Stimulated activated CD4-positive, alpha-beta T cell treated with anti-CD3 and anti-CD28 coated beads, Interleukin-1b, Interleukin-23, amount 100 ng/mL, for 24 hours (primary cell): ENCODE measurements around the gene ZBTB33.

Source experiments
- DNase-seq, 4 experiments: peaks; one replicate each; pipeline ENCODE4 v3.0.0-alpha.2; 2020; ENCODE audit warnings: low read depth in 4 of 4, low spot score in 1 of 4

The ZBTB33 gene

GRCh38 chrX:120304256-120304655 lies 53.6 kb downstream of the ZBTB33 start:
- no peak for DNase-seq

DNA sequence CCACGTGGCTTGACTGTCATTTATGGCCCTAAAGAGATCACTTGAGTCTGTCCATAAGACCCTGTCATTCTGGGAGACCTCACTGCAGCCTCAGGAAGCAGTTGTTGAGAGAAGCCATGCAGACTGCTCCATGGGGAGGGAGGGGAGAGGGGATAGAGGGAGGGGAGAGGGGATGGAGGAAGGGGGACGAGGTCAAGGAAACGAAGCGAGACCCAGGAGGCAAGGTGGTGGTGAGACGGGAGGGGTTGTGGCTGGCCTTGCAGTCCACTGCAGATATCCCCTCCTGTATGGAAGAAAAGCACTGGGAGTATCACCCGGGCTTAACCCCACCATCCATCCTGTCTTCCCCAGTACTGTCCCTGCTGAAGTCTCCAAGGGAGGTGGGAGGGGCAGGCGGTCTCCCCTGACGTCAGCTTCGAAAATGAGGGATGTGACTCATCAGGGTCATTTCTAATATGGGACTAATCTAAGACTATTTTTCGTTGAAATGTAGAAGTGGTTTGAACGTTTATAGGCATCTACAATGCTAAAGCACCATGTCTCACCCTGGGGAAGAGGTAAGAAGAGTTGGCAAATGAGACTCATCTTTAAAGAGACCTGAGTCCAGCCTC lies 55.0 kb downstream of the ZBTB33 start:
- DNase-seq, result no peak

DNA sequence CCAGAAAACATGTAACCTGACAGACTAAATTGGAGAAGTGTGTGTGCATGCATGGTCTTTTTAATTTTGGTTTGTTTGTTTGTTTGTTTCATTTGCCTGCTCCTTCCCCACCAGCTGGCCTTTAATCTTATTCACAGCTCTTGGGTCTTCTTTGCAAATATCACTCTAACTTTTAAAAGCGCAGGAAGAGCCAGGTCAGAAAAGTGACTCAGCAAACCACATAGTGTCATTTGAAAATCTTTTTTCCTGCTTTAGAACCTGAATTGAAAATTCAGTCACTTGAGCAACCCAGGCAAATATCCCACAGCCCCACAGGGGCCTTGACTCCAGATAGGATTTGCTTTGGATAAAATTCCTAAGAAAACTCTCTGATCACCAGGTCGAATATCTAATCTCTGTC lies 56.0 kb downstream of the ZBTB33 start:
- no peak for DNase-seq
